ENCODE results near the gene AP3M1.

The AP3M1 gene

DNA sequence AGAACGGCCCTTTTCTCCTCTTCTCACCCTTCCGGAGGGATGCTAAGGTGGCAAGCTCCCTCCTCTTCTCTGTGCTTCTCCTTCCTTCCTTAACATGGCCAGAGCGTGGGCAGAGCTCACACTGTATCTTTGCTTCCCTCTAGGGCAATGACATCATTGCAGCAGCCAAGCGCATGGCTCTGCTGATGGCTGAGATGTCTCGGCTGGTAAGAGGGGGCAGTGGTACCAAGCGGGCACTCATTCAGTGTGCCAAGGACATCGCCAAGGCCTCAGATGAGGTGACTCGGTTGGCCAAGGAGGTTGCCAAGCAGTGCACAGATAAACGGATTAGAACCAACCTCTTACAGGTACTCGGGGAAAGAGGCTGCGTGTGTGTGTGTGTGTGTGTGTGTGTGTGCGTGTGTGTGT is 36.6 kb downstream of the AP3M1 start:
- DNase-seq (ENCODE audit: low spot score), result peak; percentile 52

DNA sequence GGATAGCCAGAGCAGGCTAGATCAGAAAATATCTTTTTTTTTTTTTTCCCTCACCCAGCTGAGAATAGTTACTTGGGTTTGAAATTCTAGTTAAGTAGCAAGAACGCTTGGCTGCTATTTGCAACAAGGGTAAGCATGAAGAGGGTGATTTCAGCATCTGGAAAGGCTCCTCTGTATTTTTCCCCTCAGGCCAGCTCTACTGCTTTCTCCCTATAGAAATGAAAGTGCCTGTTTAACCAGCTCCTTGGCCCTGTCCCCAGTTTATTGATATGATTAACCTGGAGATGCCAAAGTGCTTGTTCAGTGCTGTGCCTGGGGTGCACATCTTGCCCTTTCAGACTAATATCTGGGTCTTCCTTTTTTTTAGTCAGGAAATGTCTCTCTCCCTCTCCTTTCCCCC is 37.1 kb downstream of the AP3M1 start:
- DNase-seq (ENCODE audit: low spot score), result no peak

DNA sequence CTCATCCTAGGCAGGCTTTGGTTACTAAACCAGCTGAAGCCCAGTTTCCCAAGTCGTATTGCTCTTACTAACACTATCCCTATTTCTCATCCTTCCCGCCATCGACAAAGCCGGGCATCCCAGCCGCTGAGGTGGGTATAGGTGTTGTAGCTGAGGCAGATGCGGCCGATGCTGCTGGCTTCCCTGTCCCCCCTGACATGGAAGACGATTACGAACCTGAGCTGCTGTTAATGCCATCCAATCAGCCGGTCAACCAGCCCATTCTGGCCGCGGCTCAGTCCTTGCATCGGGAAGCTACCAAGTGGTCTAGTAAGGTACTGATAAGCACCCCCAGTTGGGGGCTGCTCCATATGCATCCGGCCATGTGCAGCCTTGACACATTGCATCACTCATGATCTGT is 38.8 kb downstream of the AP3M1 start:
- no peak for DNase-seq (ENCODE audit: low spot score)

DNA sequence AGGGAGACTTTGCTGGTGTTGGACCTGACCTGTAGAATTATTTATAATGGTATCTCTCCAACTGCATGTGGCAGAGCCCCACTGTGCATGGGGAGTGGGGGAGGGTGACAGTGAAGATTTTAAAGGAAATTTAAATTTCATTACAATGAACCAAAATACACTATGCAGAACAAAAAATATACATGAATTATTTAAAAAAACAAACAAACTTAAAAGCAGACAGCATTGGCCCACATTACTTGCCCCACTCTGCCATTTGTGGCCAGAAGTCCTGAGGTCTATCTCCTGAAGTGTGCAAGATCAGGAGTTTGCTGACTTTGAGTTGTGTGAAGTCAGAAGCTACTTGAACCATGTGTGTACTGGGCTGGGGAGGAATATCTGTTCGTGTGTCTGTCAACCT is 40.5 kb downstream of the AP3M1 start:
- no peak for DNase-seq (ENCODE audit: low spot score)

DNA sequence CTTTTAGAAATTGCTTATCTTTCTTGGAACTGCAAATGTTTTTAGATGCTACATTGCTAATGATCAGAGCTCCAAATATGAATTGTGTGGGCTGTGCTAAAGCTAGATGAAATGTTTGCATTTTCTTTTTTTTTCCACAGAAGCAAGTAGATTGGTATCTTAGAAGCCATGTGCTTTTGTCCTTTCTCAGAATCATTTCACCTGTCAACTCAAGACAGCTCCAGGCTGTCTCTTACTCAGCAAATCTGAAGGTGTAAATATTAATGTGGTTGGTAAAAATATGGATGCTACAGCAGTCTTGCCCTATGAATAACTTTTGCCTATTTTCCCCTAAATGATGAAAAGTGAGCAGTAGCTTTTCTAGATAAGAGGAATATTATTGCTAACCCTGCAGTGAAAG is 41.2 kb downstream of the AP3M1 start:
- peak; percentile 55 for DNase-seq (ENCODE audit: low spot score)

DNA sequence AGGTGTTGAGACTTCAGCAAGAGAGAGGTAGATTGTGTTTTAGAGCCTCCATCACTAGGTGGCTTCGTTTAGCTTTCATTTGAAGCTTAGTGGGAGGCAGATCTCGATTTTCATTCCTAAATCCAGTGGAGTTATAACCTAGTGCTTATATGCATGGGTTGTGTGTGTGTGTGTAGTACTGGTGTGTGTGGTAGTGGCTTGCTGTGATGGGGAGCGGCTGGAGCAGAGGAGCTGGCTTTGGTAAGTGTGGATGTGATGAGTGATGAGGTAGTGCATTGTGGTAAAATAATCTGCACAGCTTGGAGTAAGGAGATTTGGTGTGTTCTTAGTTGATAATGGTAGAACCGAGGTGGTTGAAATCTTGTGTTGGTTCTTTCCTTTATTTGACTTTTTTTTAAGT is 43.2 kb downstream of the AP3M1 start:
- no peak for DNase-seq (ENCODE audit: low spot score)

DNA sequence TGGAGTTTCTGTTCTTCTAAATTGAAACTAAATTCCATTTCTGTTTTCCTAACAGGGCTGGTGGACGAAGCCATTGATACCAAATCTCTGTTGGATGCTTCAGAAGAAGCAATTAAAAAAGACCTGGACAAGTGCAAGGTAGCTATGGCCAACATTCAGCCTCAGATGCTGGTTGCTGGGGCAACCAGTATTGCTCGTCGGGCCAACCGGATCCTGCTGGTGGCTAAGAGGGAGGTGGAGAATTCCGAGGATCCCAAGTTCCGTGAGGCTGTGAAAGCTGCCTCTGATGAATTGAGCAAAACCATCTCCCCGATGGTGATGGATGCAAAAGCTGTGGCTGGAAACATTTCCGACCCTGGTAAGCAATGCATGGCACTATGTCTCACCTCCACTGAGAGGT is 45.6 kb downstream of the AP3M1 start:
- DNase-seq (ENCODE audit: low spot score), result no peak

DNA sequence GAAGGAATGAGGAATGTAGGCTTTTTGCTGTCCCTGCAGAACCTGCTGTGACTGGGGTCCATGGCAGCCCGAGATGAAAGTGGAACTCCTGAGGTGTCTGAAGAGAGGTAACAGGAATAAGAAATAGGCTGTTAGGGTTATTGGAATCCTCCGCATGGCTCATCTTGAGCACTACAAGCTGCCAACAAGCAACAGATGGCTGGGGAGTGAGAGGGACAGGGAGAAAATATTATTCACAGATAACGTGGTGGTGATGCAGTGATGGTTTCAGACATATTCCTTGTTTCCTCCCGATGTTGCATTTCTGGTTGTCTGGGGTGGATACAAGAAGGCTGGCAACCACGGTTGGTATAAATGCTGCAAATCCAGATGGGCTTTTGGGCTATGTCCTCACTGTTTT is 46.1 kb downstream of the AP3M1 start:
- DNase-seq (ENCODE audit: low spot score), result no peak

DNA sequence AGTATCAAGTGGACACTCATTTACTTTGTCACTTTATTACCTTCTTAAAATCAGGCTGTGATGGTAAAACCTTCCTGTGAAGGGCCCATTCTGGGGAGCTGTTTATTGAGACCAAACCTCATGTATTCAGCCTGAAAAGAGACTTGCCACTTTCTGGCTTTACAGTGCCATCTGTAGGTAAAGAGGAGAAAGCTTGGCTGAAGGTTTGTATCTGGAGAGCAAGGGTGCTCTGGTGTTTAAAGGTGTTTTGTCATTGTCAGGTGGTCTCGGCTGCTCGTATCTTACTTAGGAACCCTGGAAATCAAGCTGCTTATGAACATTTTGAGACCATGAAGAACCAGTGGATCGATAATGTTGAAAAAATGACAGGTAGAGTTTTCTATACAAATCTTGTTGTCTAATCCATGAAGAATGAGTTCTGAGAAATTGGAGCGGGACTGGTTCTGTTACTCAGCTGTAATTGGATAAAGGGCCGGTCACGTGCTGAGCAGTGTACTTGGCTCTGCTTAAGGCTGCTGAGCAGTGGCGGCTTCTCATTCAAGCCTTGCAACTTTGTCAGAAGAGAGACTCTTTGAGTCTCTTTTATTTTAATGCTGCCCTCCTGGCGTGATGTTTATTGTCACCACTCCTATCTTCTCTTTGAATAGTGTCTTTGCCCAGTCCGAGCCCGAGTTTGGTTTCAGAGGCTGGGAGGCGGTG is 46.9 kb downstream of the AP3M1 start:
- DNase-seq (ENCODE audit: low spot score), result no peak

DNA sequence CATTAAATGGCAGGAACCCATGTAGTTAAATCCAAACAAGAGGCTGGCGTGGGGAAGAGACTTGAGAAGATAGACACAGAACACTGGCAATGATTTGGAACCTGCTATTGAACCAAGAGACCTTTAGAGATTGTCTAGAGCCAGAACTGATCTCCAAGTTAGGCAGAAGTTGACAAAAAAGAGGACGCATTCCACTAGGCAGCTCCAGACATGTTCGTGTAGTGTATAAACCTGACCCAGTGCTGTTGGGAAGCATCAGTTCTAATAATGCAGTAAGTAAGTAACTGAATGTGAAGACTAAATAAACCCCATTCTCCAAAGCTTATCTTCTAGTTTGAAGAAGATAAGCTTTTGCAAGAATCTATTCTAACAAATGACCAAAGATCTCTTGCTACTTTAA is 50.8 kb downstream of the AP3M1 start:
- no peak for DNase-seq (ENCODE audit: low spot score)

DNA sequence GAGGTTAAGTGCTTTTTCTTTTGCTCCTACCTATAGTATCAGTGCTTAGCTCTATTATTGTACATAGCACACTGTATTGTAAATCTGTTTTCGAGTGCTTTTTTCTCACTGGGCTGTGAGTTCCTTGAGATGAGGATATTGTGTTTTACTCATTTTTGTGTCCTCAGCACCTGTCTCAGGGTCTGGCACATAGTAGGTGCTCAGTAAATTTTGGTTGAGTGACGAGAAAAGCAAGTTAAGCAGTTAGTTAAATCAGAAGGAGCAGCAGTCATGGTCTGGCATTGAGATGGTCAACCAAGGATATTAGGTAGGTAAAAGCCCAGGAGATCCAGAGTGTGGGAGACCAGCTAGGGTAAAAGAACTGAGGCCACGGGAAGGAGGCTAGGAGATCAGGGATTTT is 51.2 kb downstream of the AP3M1 start:
- DNase-seq (ENCODE audit: low spot score), result no peak

DNA sequence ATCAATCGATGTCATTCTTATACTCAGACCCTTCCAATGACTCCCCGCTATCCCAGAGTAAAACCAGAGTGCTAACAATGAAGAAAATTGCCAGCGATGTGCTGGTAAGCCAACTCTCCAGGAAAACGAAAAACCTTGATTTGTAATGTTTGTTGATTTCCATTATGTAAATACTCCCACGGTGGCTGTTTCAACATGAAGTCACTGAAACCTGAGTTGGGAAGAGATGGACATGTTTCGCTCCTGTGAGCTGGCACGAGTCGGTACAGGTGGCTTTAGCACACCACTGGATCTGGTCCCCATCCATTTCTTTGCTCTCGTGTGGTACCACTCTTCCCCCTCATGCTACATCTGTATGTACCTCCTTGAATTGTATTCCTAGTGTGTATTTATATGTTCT is 52.9 kb downstream of the AP3M1 start:
- DNase-seq (ENCODE audit: low spot score), result no peak

DNA sequence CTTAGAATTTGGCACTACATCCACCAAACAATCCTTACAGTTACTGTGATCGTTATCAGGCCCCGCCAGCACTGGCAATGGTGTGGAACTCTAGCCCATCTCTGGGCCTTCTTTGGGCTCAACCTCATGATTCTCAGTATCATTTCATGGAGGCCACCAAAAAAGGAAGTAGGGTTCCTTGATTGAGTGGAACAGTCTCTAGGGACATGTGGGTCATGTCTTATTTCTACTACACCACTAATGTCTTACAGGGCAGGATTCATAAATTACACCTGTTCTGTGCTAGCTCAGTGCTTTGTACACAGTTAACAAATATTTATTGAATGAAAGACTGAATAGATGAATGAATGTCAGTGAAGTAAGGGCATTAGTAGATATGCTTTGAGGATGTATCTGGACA is 53.9 kb downstream of the AP3M1 start:
- DNase-seq (ENCODE audit: low spot score), result no peak

DNA sequence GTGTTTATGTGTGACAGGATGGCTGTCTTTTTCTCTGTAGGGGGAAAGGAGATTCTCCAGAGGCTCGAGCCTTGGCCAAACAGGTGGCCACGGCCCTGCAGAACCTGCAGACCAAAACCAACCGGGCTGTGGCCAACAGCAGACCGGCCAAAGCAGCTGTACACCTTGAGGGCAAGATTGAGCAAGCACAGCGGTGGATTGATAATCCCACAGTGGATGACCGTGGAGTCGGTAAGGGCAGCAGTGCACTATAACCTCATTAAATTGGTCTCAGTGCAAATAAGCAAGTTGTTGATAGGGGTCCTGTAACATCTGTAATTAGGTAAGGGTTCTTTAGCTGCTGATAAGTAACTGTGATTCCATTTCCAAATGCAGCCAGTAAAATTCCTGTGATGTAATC is 56.4 kb downstream of the AP3M1 start:
- DNase-seq (ENCODE audit: low spot score), result no peak

DNA sequence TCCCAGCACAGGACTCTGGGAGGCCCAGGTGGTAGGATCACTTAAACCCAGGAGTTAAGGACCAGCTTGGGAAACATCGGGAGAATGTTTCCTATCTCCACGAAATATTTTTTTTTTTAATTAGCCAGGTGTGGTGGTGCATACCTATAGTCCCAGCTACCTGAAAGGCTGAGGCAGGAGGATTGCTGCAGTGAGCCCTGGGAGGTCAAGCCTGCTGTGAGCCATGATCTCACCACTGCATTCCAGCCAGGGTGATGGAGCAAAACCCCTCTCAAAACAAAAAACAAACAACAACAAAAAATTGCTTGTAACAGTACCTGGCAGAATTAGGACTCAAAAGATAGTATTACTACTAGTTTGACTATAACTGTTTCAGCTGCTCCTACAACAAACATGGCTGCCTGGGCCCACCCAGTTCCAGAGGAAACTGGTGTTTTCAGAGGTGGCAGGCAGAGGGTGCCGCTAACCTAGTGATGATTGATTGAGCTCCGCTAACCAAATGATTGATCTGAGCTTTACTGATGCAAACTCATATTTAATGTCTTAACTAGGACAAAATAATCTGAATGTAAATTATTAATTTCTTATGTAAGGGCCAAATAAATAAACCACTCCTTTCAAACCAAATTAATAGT is 57.0 kb downstream of the AP3M1 start:
- no peak for DNase-seq (ENCODE audit: low spot score)

DNA sequence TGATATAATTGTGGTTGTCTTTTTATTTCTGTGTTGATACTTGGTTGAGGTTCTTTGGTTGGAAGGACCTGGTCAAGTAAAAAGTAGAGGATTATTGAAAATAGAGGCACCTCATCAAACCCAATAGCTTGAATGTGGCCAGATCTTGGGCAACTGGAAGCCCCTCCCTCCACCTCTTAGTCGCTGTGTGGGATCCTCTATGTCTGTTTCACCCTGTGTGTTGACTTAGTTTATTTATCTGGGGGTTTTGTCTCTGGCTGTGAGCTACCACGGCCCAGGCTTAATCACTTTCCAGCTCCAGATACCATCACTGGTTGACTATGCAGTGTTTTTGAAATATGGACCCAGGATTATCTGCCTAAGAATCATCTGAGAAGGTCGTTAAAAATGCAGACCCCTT is 58.3 kb downstream of the AP3M1 start:
- no peak for DNase-seq (ENCODE audit: low spot score)

DNA sequence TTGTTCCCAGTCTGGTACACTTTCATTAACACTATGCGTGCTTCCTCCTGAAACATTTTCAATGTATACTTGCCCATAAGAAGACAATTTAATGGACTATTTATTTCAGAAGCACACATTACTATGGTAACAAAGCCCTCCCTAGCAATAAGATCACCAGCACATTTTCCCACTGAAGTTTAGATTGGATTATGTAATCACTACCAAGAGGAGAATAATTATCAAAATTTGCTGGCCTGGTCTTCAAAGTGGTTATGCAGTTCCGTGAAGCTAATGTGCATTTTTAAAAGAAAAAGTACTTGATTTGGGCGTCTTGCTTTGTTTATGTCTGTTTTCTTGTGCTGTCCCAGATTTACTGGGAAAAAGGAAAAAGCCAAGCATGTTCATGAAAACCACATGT is 61.9 kb downstream of the AP3M1 start:
- no peak for DNase-seq (ENCODE audit: low spot score)

DNA sequence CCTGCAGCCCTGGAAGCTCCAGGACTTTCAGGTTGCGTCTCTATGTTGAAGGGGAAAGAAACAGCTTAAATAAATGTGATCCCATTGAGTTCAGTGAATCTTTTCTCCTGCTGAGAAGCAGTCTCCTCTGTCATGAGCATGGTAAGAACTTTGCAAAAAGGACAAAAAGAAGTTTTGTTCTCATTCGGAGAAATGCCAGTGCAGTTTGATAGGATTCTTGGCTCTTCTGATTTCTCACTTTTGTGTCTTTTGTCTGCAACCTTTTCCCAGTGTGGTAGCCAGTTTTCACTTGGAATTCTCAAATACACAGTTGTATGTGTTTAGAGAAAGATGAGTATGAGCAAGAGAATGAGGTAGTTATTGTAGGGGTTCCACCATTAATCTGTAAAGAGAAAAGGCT is 64.3 kb downstream of the AP3M1 start:
- no peak for DNase-seq (ENCODE audit: low spot score)

DNA sequence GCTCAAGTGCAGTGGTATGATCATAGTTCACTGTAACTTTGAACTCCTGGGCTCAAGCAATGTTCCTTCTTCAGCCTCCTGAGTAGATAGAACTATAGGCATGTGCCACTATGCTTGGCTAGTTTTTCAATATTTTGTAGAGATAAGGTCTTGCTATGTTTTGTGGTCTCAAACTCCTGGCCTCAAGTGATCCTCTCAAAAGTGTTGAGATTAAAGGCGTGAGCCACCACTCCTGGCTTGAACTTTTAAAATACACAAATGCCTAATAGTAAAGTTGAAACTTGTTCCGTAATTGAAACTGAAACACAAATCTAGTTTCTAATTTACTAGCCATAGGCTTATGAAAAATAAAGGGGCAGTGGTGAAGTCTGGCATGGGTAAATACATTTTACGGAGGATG is 65.7 kb downstream of the AP3M1 start:
- no peak for DNase-seq (ENCODE audit: low spot score)

DNA sequence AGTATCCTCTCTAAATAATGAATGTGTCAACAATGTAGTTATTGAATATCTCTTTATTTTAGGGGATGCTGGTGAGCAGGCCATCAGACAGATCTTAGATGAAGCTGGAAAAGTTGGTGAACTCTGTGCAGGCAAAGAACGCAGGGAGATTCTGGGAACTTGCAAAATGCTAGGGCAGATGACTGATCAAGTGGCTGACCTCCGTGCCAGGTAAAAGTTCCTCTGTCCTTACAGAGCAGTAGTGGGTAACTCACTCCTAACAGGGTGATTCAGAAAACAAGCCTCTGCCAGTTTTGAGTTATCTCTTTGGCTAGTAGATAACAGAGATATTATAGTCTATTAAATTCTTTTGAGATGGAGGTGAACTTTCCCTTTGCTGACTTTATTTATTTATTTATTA is 67.3 kb downstream of the AP3M1 start:
- no peak for DNase-seq (ENCODE audit: low spot score)

DNA sequence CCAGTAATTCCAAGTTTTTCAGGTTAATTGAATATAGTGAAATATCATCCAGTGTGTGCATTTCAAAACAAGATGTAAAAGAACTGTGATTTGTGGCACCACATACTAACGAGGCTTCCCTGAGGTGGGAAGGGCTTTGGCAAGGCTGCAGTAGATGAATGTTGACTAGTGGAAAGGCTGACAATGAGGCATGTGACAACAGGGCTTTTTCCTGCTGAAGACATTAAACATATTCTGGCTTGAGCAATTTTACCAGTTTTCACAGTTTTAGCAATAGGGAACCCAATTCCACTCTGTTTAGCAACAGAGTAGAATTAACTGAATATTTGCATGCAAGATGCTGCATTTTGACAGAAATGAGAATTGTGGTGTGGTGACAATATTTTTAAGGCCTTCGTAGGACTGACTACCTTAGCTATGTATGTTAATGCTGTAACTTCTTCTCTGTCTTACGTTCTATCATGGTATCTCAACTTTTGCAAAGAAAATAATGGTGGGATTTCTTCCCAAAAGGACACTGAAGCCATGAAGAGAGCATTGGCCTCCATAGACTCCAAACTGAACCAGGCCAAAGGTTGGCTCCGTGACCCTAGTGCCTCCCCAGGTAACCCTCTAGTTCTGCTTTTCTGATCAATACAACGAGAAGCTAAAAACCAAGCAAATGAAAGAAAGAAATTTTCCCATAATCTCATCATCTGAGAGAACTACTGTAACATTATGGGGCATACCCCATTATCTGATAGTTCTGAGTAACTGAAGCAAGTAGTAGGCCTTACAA is 68.5 kb downstream of the AP3M1 start:
- DNase-seq (ENCODE audit: low spot score), result no peak

DNA sequence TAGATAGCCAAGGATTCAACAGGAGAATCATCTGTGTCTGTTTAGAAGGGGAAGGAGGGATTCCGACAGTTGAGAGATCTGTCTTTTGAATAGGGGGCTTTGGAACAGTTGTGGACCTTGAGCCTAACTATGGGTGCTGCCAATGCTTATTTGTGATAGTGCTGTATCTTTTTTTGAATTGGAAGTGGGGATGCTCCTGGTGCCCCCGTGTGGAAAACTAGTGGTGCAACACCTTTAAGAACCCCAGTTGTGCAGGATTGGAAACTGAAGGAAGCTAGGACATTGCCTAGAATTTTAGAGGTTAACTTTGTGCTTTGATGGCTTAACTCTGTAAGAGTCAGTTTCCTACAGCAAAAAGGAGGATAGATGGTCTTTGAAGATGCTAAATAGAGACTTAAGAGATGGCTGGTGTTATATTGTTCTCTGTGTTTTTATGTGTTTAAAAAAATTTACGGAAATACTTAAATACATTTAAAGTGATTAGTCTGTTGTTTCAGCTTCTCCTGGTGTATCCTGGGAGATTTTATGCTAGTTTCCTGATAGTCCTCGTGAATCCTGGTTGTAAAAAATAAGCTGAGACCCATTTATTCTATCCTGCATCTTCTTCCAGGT is 69.3 kb downstream of the AP3M1 start:
- DNase-seq (ENCODE audit: low spot score), result peak; percentile 54
